ENCODE results near the gene CD80. TPM values are rescaled to one million over a fixed set of nuclear protein-coding genes. Genes with fewer than 3 reads are reported as not detected.

The CD80 gene
- total RNA-seq, 1 experiment from 2014 or later, result not detected

DNA sequence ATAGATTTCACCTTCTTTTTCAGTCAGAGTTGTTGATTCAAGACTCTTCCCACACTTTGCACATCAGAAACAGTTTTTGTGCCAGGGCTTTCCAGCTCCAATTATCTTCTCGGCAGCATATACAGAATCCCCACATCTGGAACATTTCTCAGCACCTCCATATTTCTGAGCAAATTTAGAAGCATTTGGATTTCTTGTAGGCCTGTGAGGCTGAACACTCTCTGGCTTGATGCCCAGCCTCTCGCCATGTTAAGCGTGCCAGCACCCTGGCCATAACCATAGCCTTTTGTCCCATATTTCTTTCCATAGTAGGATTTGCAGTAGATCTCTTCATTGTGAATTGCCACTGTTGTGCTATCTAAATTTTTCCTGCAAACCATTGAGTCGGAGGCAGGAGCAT lies 28.3 kb downstream of the CD80 start:
- Mint-ChIP-seq H3K27ac (ENCODE audit: unreplicated experiment) (no peak overlapping the region), H3K4me1 (ENCODE audit: low read depth, unreplicated experiment) (no peaks in the 10 kb centered on the region), H3K27me3 (ENCODE audit: insufficient read depth, unreplicated experiment) (no peaks in the 10 kb centered on the region), H3K4me3 (ENCODE audit: unreplicated experiment) (no peak overlapping the region), H3K9me3 (ENCODE audit: unreplicated experiment) (no peaks in the 10 kb centered on the region), H3K36me3 (ENCODE audit: insufficient read depth, unreplicated experiment) (no peaks in the 10 kb centered on the region)
- H3K9me3 ChIP-seq, result no peaks in the 10 kb centered on the region
- intact Hi-C loops (cut with micrococcal nuclease; ENCODE audit: unreplicated experiment), result no loop called here
- CTCF ChIA-PET, result no interaction called here
- POLR2A ChIA-PET, result no interaction called here
- H3K4me3 ChIP-seq (ENCODE audit: low read depth, low read length), result no peak overlapping the region
- BruUV-seq (replicated peaks), result no TSS peak
- no peaks in the 10 kb centered on the region for H3K4me1 ChIP-seq
- H3K27me3 ChIP-seq (replicated peaks; ENCODE audit: control insufficient read depth, insufficient read depth, low read length), result no peaks in the 10 kb centered on the region
- DNase-seq, result no peak
- H3K36me3 ChIP-seq (ENCODE audit: control insufficient read depth, insufficient read depth, low read length), result no peaks in the 10 kb centered on the region
- TF ChIP-seq, protein P1, sequence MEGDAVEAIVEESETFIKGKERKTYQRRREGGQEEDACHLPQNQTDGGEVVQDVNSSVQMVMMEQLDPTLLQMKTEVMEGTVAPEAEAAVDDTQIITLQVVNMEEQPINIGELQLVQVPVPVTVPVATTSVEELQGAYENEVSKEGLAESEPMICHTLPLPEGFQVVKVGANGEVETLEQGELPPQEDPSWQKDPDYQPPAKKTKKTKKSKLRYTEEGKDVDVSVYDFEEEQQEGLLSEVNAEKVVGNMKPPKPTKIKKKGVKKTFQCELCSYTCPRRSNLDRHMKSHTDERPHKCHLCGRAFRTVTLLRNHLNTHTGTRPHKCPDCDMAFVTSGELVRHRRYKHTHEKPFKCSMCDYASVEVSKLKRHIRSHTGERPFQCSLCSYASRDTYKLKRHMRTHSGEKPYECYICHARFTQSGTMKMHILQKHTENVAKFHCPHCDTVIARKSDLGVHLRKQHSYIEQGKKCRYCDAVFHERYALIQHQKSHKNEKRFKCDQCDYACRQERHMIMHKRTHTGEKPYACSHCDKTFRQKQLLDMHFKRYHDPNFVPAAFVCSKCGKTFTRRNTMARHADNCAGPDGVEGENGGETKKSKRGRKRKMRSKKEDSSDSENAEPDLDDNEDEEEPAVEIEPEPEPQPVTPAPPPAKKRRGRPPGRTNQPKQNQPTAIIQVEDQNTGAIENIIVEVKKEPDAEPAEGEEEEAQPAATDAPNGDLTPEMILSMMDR (IDR thresholded peaks at IDR 0.05; ENCODE audit: insufficient read depth in 1 of 2, low read depth in 1 of 2, low read length in 1 of 2, severe bottlenecking in 1 of 2, unreplicated experiment in 1 of 2), result no peak

DNA sequence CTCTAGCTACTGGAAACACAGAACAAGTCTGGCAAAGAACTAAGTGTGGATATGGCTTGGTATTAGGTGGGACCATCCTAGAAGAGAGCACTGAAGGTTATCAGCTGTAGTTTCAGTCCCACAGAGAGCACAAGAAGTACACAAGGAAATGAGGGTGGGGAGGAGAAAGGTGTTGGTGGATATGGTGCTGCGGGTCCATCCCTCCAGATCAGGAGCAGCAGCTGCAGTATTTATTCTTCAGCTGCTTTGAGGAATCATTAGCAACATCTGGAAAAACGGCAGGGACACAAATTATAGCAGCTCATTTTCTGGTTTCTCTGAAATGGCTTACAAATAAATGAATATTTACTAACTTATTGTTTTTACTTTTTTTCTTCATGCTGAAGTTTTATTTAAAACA lies 29.0 kb downstream of the CD80 start:
- Mint-ChIP-seq H3K27ac (ENCODE audit: unreplicated experiment) (no peak overlapping the region), H3K4me3 (ENCODE audit: unreplicated experiment) (no peak overlapping the region), H3K9me3 (ENCODE audit: unreplicated experiment) (no peaks in the 10 kb centered on the region), H3K36me3 (ENCODE audit: insufficient read depth, unreplicated experiment) (no peaks in the 10 kb centered on the region), H3K4me1 (ENCODE audit: low read depth, unreplicated experiment) (no peaks in the 10 kb centered on the region), H3K27me3 (ENCODE audit: insufficient read depth, unreplicated experiment) (no peaks in the 10 kb centered on the region)
- ChIA-PET POLR2A (no interaction called here), CTCF (no interaction called here)
- H3K27me3 ChIP-seq (replicated peaks; ENCODE audit: control insufficient read depth, insufficient read depth, low read length), result no peaks in the 10 kb centered on the region
- TF ChIP-seq, protein P1 (IDR thresholded peaks at IDR 0.05; ENCODE audit: insufficient read depth in 1 of 2, low read depth in 1 of 2, low read length in 1 of 2, severe bottlenecking in 1 of 2, unreplicated experiment in 1 of 2), result no peak
- H3K36me3 ChIP-seq (ENCODE audit: control insufficient read depth, insufficient read depth, low read length), result no peaks in the 10 kb centered on the region
- DNase-seq, result no peak
- no TSS peak for BruUV-seq (replicated peaks)
- no peaks in the 10 kb centered on the region for H3K4me1 ChIP-seq
- no peak overlapping the region for H3K4me3 ChIP-seq (ENCODE audit: low read depth, low read length)
- H3K9me3 ChIP-seq, result no peaks in the 10 kb centered on the region
- intact Hi-C loops (cut with micrococcal nuclease; ENCODE audit: unreplicated experiment), result no loop called here

DNA sequence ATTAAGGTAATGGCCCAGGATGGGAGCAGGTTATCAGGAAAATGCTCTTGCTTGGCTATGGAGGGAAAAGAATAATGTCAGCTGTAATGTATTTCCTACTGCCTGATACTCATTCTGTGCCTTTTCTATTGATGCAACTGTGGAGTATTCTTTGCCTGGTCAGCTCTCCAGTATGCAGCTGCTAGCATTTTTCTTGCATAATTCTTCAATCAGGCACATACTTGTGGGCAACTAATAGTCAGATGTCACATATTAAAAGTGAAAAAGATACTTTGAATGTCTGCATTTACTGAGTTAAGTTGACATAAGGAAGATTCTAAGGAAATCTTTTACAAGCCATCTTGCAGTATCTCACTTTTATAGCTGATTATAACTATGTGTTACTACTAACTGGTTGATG lies 29.5 kb downstream of the CD80 start:
- no TSS peak for BruUV-seq (replicated peaks)
- no peak for DNase-seq
- POLR2A ChIA-PET, result no interaction called here
- no peaks in the 10 kb centered on the region for H3K27me3 ChIP-seq (replicated peaks; ENCODE audit: control insufficient read depth, insufficient read depth, low read length)
- CTCF ChIA-PET, result no interaction called here
- H3K4me3 Mint-ChIP-seq (ENCODE audit: unreplicated experiment), result no peak overlapping the region
- H3K27ac Mint-ChIP-seq (ENCODE audit: unreplicated experiment), result no peak overlapping the region
- no peaks in the 10 kb centered on the region for H3K9me3 Mint-ChIP-seq (ENCODE audit: unreplicated experiment)
- no peak overlapping the region for H3K4me3 ChIP-seq (ENCODE audit: low read depth, low read length)
- H3K27me3 Mint-ChIP-seq (ENCODE audit: insufficient read depth, unreplicated experiment), result no peaks in the 10 kb centered on the region
- intact Hi-C loops (cut with micrococcal nuclease; ENCODE audit: unreplicated experiment), result no loop called here
- no peaks in the 10 kb centered on the region for H3K9me3 ChIP-seq
- H3K4me1 ChIP-seq, result no peaks in the 10 kb centered on the region
- TF ChIP-seq, protein P1 (IDR thresholded peaks at IDR 0.05; ENCODE audit: insufficient read depth in 1 of 2, low read depth in 1 of 2, low read length in 1 of 2, severe bottlenecking in 1 of 2, unreplicated experiment in 1 of 2), result no peak
- H3K4me1 Mint-ChIP-seq (ENCODE audit: low read depth, unreplicated experiment), result no peaks in the 10 kb centered on the region
- no peaks in the 10 kb centered on the region for H3K36me3 Mint-ChIP-seq (ENCODE audit: insufficient read depth, unreplicated experiment)
- no peaks in the 10 kb centered on the region for H3K36me3 ChIP-seq (ENCODE audit: control insufficient read depth, insufficient read depth, low read length)

Measured in Caco-2 (cell line).